Loucy (cell line): ENCODE results near the gene STXBP1.

Experiments
- H2AFZ ChIP-seq: fragments of 200-600 bp; sonication (generic); 2 replicates; pipeline ENCODE4 v1.6.0; 2016; ENCODE audit warnings: antibody characterized with exemption, mild to moderate bottlenecking, low read length, moderate library complexity
- H3F3A ChIP-seq: fragments of 200-600 bp; 2 replicates; pipeline ENCODE4 v1.6.0; 2016; ENCODE audit warnings: antibody characterized with exemption, low read depth, mild to moderate bottlenecking
- H3K27me3 ChIP-seq: fragments of 200-600 bp; sonication (generic); 2 replicates; pipeline ENCODE4 v1.6.1; 2014; ENCODE audit warnings: low read length, mild to moderate bottlenecking; ENCODE audit not compliant: insufficient read depth, poor library complexity, severe bottlenecking
- H3K36me3 ChIP-seq: fragments of 200-600 bp; sonication (generic); 2 replicates; pipeline ENCODE4 v1.6.1; 2016; ENCODE audit warnings: low read length; ENCODE audit not compliant: insufficient read depth
- H3K4me1 ChIP-seq: fragments of 200-600 bp; sonication (generic); 2 replicates; pipeline ENCODE4 v1.5.1; 2014; ENCODE audit warnings: low read length, mild to moderate bottlenecking; ENCODE audit not compliant: insufficient read depth, poor library complexity, severe bottlenecking
- H3K4me2 ChIP-seq: fragments of 200-600 bp; sonication (generic); 2 replicates; pipeline ENCODE4 v1.6.0; 2014; ENCODE audit warnings: antibody characterized with exemption, low read length, low read depth, mild to moderate bottlenecking; ENCODE audit not compliant: poor library complexity, severe bottlenecking
- H3K4me3 ChIP-seq: fragments of 200-600 bp; sonication (generic); 2 replicates; pipeline ENCODE4 v1.5.1; 2014; ENCODE audit warnings: low read length, mild to moderate bottlenecking, mixed read lengths; ENCODE audit not compliant: poor library complexity, severe bottlenecking
- H3K79me2 ChIP-seq: fragments of 200-600 bp; sonication (generic); 2 replicates; pipeline ENCODE4 v1.6.1; 2014; ENCODE audit warnings: low read length; ENCODE audit not compliant: insufficient read depth
- H3K9ac ChIP-seq: fragments of 200-600 bp; sonication (generic); 2 replicates; pipeline ENCODE4 v1.6.0; 2014; ENCODE audit warnings: mild to moderate bottlenecking, low read depth, low read length, moderate library complexity; ENCODE audit not compliant: poor library complexity, severe bottlenecking
- H3K9me2 ChIP-seq: fragments of 200-600 bp; sonication (generic); replicated peaks from 2 replicates; pipeline ENCODE4 v1.6.1; 2016; ENCODE audit warnings: low read depth, low read length, mixed read lengths
- H3K9me3 ChIP-seq: fragments of 200-600 bp; sonication (generic); 2 replicates; pipeline ENCODE4 v1.6.1; 2014; ENCODE audit warnings: mild to moderate bottlenecking, antibody characterized with exemption, low read length, low read depth; ENCODE audit not compliant: insufficient read depth
- H4K20me1 ChIP-seq: fragments of 200-600 bp; sonication (generic); 2 replicates; pipeline ENCODE4 v1.6.0; 2014; ENCODE audit warnings: antibody characterized with exemption, low read length, mild to moderate bottlenecking; ENCODE audit not compliant: insufficient read depth, poor library complexity, severe bottlenecking
- CTCF ChIP-seq: fragments of 200-600 bp; sonication (generic); conservative IDR thresholded peaks from 2 replicates; pipeline ENCODE4 v1.5.1; 2014; ENCODE audit warnings: mild to moderate bottlenecking, antibody characterized with exemption, low read length
- EZH2phosphoT487 ChIP-seq: fragments of 200-600 bp; IDR thresholded peaks from 2 replicates; pipeline ENCODE4 v1.6.1; 2018; ENCODE audit warnings: antibody characterized with exemption, mild to moderate bottlenecking, moderate library complexity, borderline replicate concordance

STXBP1 gene

DNA sequence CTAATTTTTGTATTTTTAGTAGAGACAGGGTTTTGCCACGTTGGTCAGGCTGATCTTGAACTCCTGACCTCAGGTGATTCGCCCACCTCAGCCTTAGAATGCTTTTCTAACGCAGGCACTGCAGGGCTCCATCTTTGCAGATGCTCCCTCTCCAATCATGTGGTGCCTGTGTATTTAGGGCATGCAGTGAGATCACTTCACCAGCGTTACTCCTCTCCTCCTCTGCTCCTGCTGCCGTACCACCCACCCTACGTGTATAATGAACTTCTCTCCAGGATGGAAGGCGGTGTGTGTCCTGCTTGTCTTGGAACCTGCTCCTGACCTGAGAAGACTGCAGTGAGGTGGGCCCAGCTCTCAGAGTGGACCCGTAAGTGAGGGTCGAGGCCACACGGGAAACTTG is 81.1 kb downstream of the STXBP1 start:
- TF ChIP-seq EZH2phosphoT487 (no peak), CTCF (no peak)
- Histone ChIP-seq H3K27me3 (no peaks in the 10 kb centered on the region), H3K4me1 (no peaks in the 10 kb centered on the region), H3F3A (no peaks in the 10 kb centered on the region), H3K9me2 (no peaks in the 10 kb centered on the region), H3K9ac (no peak overlapping the region), H3K4me2 (no peak overlapping the region), H4K20me1 (no peaks in the 10 kb centered on the region), H3K4me3 (no peak overlapping the region), H3K36me3 (peaks cover 22% of the 10 kb centered on the region; the same call in 1 of the 2 replicates), H3K9me3 (no peaks in the 10 kb centered on the region), H2AFZ (no peak overlapping the region), H3K79me2 (no peaks in the 10 kb centered on the region)

- Histone ChIP-seq H4K20me1 (no peaks in the 10 kb centered on the region), H3K27me3 (no peaks in the 10 kb centered on the region), H3F3A (no peaks in the 10 kb centered on the region), H3K4me2 (no peak overlapping the region), H3K4me1 (no peaks in the 10 kb centered on the region), H3K9ac (no peak overlapping the region), H3K79me2 (no peaks in the 10 kb centered on the region), H2AFZ (no peak overlapping the region), H3K4me3 (no peak overlapping the region), H3K36me3 (peaks cover 17% of the 10 kb centered on the region; the same call in 1 of the 2 replicates), H3K9me3 (no peaks in the 10 kb centered on the region), H3K9me2 (no peaks in the 10 kb centered on the region)
- TF ChIP-seq CTCF (no peak), EZH2phosphoT487 (no peak)
These were observed 81.6 kb downstream of the STXBP1 start for GRCh38 chr9:127693697-127694096.

DNA sequence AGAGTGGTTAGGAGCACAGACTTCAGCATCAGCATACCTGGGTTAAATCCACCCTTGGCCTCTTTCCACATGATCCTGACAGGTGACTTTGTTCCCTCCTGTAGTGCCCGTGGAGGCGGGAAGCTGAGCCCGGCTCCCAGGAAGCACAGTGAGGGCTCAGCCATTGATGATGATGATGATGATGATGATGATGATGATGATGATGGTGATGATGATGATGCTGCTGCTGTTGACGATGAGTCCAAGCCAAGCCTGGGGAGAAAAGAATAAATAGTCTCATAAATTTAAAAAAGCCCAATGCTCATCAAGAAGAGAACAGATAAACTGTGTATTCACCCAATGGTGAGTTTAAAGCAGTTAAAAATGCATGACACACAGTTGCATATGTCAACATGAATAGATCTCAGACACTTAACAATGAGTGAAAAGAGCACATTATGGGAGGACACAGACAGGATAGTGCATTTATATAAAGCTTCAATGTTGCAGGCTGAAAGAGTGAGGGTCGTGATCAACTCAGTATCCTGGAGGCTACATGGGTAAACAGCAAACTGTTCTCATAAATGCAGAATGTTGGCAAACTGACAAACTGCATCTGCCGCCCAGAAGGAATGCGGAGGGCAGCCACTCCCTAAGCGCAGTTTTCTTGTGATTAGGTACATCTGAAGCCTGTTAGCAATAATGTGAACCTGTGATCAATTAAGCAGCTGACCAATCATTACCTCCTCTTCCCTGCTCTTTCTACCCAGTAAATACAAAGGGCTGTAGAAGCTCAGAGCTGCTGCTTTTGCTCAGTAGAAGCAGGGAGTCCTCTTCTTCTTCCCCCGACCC is 83.0 kb downstream of the STXBP1 start:
- TF ChIP-seq EZH2phosphoT487 (no peak), CTCF (no peak)
- H3K9ac ChIP-seq, result no peak overlapping the region
- no peaks in the 10 kb centered on the region for H3K4me1 ChIP-seq
- no peak overlapping the region for H3K4me2 ChIP-seq
- H3F3A ChIP-seq, result no peaks in the 10 kb centered on the region
- no peaks in the 10 kb centered on the region for H4K20me1 ChIP-seq
- no peaks in the 10 kb centered on the region for H3K27me3 ChIP-seq
- H3K36me3 ChIP-seq, result peaks cover 13% of the 10 kb centered on the region; the same call in 1 of the 2 replicates
- H3K4me3 ChIP-seq, result no peak overlapping the region
- no peaks in the 10 kb centered on the region for H3K9me3 ChIP-seq
- no peak overlapping the region for H2AFZ ChIP-seq
- no peaks in the 10 kb centered on the region for H3K9me2 ChIP-seq
- no peaks in the 10 kb centered on the region for H3K79me2 ChIP-seq
